GM12878 (cell line): ENCODE results near the gene PLEKHM3. TPM values are rescaled to one million over a fixed set of nuclear protein-coding genes. Genes with fewer than 3 reads are reported as not detected.

ENCODE experiments used
- ATAC-seq: fragments of 200-7000 bp; cut with Tn5 transposase; 3 replicates; pipeline ENCODE4 v1.9.1; 2020; ENCODE audit warnings: mild to moderate bottlenecking, moderate library complexity
- BruUV-seq: library from RNA; stranded (reverse); fragments of 400-500 nt; replicated peaks from 2 replicates; lab custom pipeline; 2021; lab: Mats Ljungman, UMichigan
- CTCF ChIA-PET: fragments of 300-600 bp; sonication (Branson Sonifier 250); formaldehyde crosslinking; extraction: SDS; loops from one replicate; lab custom pipeline; 2021; ENCODE audit warnings: inconsistent platforms; lab: Yijun Ruan, JAX
- POLR2A ChIA-PET: fragments of 350-600 bp; formaldehyde crosslinking; extraction: SDS; loops from one replicate; lab custom pipeline; 2021; ENCODE audit warnings: inconsistent platforms; lab: Charles Lee
- RAD21 ChIA-PET: fragments of 300-600 bp; sonication (Branson Sonifier 250); formaldehyde crosslinking; loops from one replicate; lab custom pipeline; 2023; ENCODE audit warnings: antibody characterized with exemption; ENCODE audit not compliant: unreplicated experiment; lab: Charles Lee
- SMC1A ChIA-PET: fragments of 300-600 bp; sonication (Branson Sonifier 250); formaldehyde crosslinking; loops from one replicate; lab custom pipeline; 2023; ENCODE audit not compliant: unreplicated experiment, uncharacterized antibody; lab: Charles Lee
- DNase-seq: peaks from one replicate; pipeline ENCODE4 v3.0.0-alpha.2; 2011; ENCODE audit warnings: low read depth, low spot score
- FAIRE-seq: peaks from 3 replicates; lab custom pipeline; 2011; peaks lifted over from hg19 to GRCh38; lab: Jason Lieb, UNC
- H2AFZ ChIP-seq: 2 replicates; pipeline ENCODE4 v1.6.0; 2011; ENCODE audit warnings: low read depth, low read length, control low read depth; ENCODE audit not compliant: control insufficient read depth
- H3K27ac ChIP-seq: 2 replicates; pipeline ENCODE4 v1.5.1; 2011; ENCODE audit warnings: control low read depth; ENCODE audit not compliant: control insufficient read depth, insufficient read depth
- H3K27me3 ChIP-seq, 2 experiments: replicated peaks in 1 of 2; 2 replicates each; pipeline versions ENCODE4 v1.6.0 to v1.6.1; 2011; ENCODE audit warnings: low read length in 1 of 2; ENCODE audit not compliant: control insufficient read depth in 2 of 2, insufficient read depth in 2 of 2
- H3K36me3 ChIP-seq, 2 experiments: 2 replicates each; pipeline ENCODE4 v1.5.1; 2011; ENCODE audit warnings: low read length in 1 of 2; ENCODE audit not compliant: control insufficient read depth in 2 of 2, insufficient read depth in 2 of 2
- H3K4me1 ChIP-seq: 2 replicates; pipeline ENCODE4 v1.6.1; 2011; ENCODE audit warnings: mild to moderate bottlenecking, low read length, moderate library complexity, mixed read lengths; ENCODE audit not compliant: control insufficient read depth, insufficient read depth
- H3K4me2 ChIP-seq: 2 replicates; pipeline ENCODE4 v1.6.0; 2011; ENCODE audit warnings: control low read depth; ENCODE audit not compliant: control insufficient read depth, insufficient read depth
- H3K4me3 ChIP-seq: fragments of 200-600 bp; sonication (generic); 2 replicates; pipeline ENCODE4 v1.5.1; 2016
- H3K79me2 ChIP-seq: 2 replicates; pipeline ENCODE4 v1.6.0; 2011; ENCODE audit warnings: low read length; ENCODE audit not compliant: control insufficient read depth, insufficient read depth
- H3K9ac ChIP-seq: 2 replicates; pipeline ENCODE4 v1.8.0; 2011; ENCODE audit warnings: low read length, control low read depth, mixed read lengths; ENCODE audit not compliant: control insufficient read depth, insufficient read depth
- H3K9me3 ChIP-seq: replicated peaks from 3 replicates; pipeline ENCODE4 v1.5.1; 2011; ENCODE audit warnings: mild to moderate bottlenecking, low read length; ENCODE audit not compliant: control insufficient read depth, insufficient read depth
- H4K20me1 ChIP-seq: 2 replicates; pipeline ENCODE4 v1.6.0; 2011; ENCODE audit not compliant: control insufficient read depth, insufficient read depth
- BACH1 ChIP-seq: fragments of 450-650 bp; IDR thresholded peaks from 2 replicates; pipeline ENCODE4 v1.6.1; 2017; ENCODE audit warnings: mild to moderate bottlenecking, borderline replicate concordance
- CBX3 ChIP-seq: fragments of 200-600 bp; sonication (generic); IDR thresholded peaks from 2 replicates; pipeline ENCODE4 v1.6.1; 2016; ENCODE audit warnings: low read depth, borderline replicate concordance
- ELK1 ChIP-seq: IDR thresholded peaks from 2 replicates; pipeline ENCODE4 v1.6.1; 2012; ENCODE audit warnings: low read depth, low read length, improper control_type of control experiment
- SIN3A ChIP-seq: IDR thresholded peaks from 2 replicates; pipeline ENCODE4 v1.6.1; 2012; ENCODE audit warnings: low read depth, low read length, improper control_type of control experiment
- WGBS: methylation state at CpG from one replicate; pipeline ENCODE4 v1.1.6; 2016; ENCODE audit warnings: low lambda C conversion rate; ENCODE audit not compliant: insufficient replicate concordance, insufficient coverage; ENCODE audit errors: missing lambda C conversion rate; 5-methylcytosine and 5-hydroxymethylcytosine counted together
- in situ Hi-C: fragments of 300-500 bp; cut with MboI; formaldehyde crosslinking; loops from 9 replicates; pipeline ENCODE4 v1.14.3; 2018; ENCODE audit warnings: mixed read lengths
- intact Hi-C: fragments of 100-400 bp; cut with micrococcal nuclease; formaldehyde crosslinking; loops from one replicate; pipeline ENCODE4 v1.14.2; 2022; ENCODE audit not compliant: unreplicated experiment
- polyA plus RNA-seq, 11 experiments: library from polyadenylated mRNA; depleted of rRNA in 4 of 11; unstranded in 6 of 11; stranded (reverse) in 5 of 11; fragments of >200 nt; fragmentation: Nextera tagmentation in 4 of 11; fragmentation: Illumina TruSeq in 1 of 11; extraction: Ambion mirVana in 4 of 11; extraction: Trizol in 1 of 11; gene quantifications; 1 replicate in 1 of 11; 2 replicates in 10 of 11; pipeline versions ENCODE4 v1.2.1 to v1.2.3, GENCODE V29; 2011 to 2016; ENCODE audit warnings: inconsistent platforms in 2 of 11, missing spikeins in 2 of 11, low read depth in 1 of 11
- total RNA-seq, 4 experiments: library from RNA; depleted of rRNA in 3 of 4; stranded (reverse); fragments of >200 nt in 3 of 4; fragmentation: Illumina TruSeq in 1 of 4; extraction: Trizol in 1 of 4; gene quantifications; 2 replicates each; pipeline versions ENCODE4 v1.2.1 to v1.2.3, GENCODE V29; 2013 to 2021

The PLEKHM3 gene
- total and polyA plus RNA-seq, 10 of the 15 experiments (the other 5 are each of a cell fraction or from before 2014, with no cell fraction given): 1.4 to 5.6 (median 3.0) TPM

- no peaks in the 10 kb centered on the region for H3K27me3 ChIP-seq
- WGBS: 60% methylated on average over 4 of the region's 4 CpGs
- TF ChIP-seq BACH1: no peak
- no peak for TF ChIP-seq CBX3
- no peak for TF ChIP-seq ELK1
- no peak for TF ChIP-seq SIN3A
- intact Hi-C loops: no loop called here
- peaks cover 21% of the 10 kb centered on the region for H3K4me1 ChIP-seq
- CTCF ChIA-PET: interaction anchor here (0.7 to 2.2 kb wide), 4 partner anchors 10 to 242 kb away, joined by 3 to 8 read pairs (median 4); no protein-coding TSS in a partner anchor
- no peaks in the 10 kb centered on the region for H4K20me1 ChIP-seq
- FAIRE-seq (peak; percentile 31), DNase-seq (no peak), ATAC-seq (no peak)
- in situ Hi-C loops: no loop called here
- H2AFZ ChIP-seq: no peak overlapping the region
- H3K4me3 ChIP-seq: no peak overlapping the region
- SMC1A ChIA-PET: interaction anchor here (1.3 kb wide), 2 partner anchors 9 to 13 kb away, joined by 3 read pairs; no protein-coding TSS in a partner anchor
- H3K27ac ChIP-seq: no peak overlapping the region
- RAD21 ChIA-PET: interaction anchor here (0.9 kb wide), 1 partner anchor 77 kb away, joined by 4 read pairs; no protein-coding TSS in a partner anchor
- POLR2A ChIA-PET: interaction anchor here (0.5 to 0.8 kb wide), 2 partner anchors 15 to 1515 kb away, joined by 3 read pairs; no protein-coding TSS in a partner anchor
- H3K9me3 ChIP-seq: no peaks in the 10 kb centered on the region
- no peaks in the 10 kb centered on the region for H3K79me2 ChIP-seq
- no peak overlapping the region for H3K9ac ChIP-seq
- H3K36me3 ChIP-seq: no peaks in the 10 kb centered on the region
- BruUV-seq: no TSS peak
- H3K4me2 ChIP-seq: no peak overlapping the region
Measured at GRCh38 chr2:207987025-207987716, 38.2 kb downstream of the PLEKHM3 start.
